PC-3 (cell line): ENCODE results near the gene SLC16A7.

Experiments
- CTCF ChIP-seq: fragments of 300-600 bp; sonication (generic); conservative IDR thresholded peaks from 2 replicates; pipeline ENCODE4 v1.5.1; 2017; ENCODE audit warnings: antibody characterized with exemption, low read depth, mild to moderate bottlenecking, low read length
- EZH2 ChIP-seq: fragments of 300-600 bp; sonication (generic); IDR thresholded peaks from one replicate; pipeline ENCODE4 v1.6.1; 2017; ENCODE audit warnings: antibody characterized with exemption, mild to moderate bottlenecking, low read length; ENCODE audit not compliant: unreplicated experiment

DNA sequence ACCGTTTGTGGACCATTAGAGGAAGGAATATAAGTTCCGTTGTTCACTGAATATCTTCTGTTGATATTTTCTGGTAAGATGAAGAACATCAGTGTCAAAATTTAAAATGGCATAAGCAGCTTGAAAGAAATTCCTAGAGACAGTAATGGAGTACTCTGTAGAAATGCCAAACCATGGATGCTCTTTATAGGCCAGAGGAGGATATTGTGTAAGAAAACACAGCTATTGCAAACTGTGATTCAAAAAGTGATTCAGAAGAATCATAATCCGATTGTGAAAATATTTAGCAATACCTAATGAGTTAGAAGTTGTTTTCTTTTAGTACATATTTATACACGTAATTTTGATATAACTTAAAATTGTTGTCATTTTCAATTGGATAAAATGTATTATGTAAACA is 102.8 kb downstream of the SLC16A7 start:
- no peak for TF ChIP-seq CTCF
- TF ChIP-seq EZH2, result no peak
